ENCODE measurements around the gene LRSAM1.

LRSAM1 gene

DNA sequence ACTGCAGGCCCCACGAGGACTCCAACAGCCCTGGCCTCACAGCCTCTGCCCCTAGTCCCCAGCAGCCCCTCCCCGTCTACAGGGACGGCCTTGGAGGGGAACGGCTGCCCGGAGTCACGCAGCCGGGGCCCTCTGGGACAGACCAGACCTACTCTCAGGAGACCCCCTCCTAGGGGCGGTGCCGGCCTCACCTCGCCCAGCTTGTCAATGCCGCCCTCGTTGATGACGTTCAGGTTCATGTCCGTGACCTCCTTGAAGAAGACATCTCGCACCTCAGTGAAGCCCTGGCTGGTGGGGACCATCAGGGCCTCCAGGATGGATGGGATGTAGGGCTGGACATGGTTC is 58.6 kb downstream of the LRSAM1 start:
- DNase-seq: no peak

GRCh38 chr9:127514468-127514867 is 63.2 kb downstream of the LRSAM1 start:
- no peak for DNase-seq

GRCh38 chr9:127516835-127517607 is 65.7 kb downstream of the LRSAM1 start:
- no peak for DNase-seq

DNA sequence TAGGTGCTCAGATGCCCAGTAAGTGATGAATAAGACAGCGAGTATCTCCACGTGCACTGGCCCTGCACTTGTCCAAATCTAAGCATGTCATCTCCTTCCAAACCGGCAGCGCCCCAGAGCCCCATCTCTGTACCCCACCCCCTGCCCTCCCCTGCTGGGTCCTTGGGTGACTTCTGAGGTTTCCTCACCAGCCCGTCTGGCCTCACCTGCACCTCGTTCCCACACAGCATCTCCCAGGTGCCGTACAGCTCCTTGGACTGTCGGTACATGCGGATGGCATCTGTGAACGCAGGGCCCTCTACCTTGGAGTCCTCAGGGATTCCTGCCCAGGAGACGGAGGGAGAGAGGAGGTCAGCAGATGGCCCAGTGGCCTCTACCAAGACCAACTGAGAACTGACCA is 66.3 kb downstream of the LRSAM1 start:
- DNase-seq: no peak

GRCh38 chr9:127518091-127518856 is 67.0 kb downstream of the LRSAM1 start:
- DNase-seq: no peak

- peak in 5 of 51 donors; percentile 16 to 35 (median 30) for DNase-seq
These were observed 68.2 kb downstream of the LRSAM1 start for GRCh38 chr9:127519301-127520166.

- DNase-seq: no peak
These were observed 69.9 kb downstream of the LRSAM1 start for GRCh38 chr9:127520941-127521918.

DNA sequence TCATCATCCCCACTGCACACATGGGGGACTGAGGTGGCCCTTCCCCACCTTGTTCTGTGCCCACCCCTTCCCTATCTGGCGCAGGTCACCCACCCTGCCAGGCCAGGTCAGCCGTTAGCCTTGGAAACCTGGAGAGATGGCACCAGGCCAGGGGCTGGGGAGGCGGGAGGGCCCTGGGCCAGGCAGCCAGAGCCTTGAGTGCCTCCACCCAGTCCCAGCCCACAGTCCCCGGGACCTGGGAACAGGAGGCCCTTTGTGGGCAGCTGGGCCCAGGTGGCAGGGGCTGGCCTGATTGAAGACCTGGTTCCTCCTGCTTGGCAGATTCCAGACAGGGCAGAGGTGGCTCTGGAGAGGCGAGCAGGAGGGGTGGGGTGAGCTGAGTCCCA is 70.6 kb downstream of the LRSAM1 start:
- DNase-seq: no peak

- no peak for DNase-seq
These were observed 71.4 kb downstream of the LRSAM1 start for GRCh38 chr9:127522727-127523126.

DNA sequence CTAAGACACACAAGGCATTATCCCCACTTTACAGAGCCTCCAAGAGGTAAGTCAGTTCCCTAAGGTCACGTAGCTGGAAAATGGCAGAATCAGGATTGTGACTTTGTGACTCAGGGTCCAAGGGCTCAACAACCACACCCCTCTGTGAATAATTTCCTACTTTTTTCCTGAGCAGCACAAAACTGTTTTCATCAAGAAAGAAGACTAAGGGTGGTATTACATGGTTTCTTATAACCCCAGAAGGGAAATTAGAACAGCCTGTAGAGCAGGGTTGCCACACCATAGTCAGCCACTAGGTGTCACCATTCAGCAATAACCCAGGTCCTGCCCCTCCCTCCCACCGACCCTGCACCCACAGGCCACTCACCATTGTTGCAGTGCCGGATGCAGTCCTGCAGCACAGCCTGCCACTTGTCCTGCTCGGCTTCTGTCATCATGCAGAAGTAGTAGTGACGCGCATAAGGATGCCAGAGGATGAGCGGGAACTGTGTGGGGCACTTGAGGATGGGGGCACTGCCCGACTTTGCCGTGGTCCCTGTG is 72.1 kb downstream of the LRSAM1 start:
- DNase-seq: no peak

- no peak for DNase-seq
These were observed 73.1 kb downstream of the LRSAM1 start for GRCh38 chr9:127524373-127524772.

DNA sequence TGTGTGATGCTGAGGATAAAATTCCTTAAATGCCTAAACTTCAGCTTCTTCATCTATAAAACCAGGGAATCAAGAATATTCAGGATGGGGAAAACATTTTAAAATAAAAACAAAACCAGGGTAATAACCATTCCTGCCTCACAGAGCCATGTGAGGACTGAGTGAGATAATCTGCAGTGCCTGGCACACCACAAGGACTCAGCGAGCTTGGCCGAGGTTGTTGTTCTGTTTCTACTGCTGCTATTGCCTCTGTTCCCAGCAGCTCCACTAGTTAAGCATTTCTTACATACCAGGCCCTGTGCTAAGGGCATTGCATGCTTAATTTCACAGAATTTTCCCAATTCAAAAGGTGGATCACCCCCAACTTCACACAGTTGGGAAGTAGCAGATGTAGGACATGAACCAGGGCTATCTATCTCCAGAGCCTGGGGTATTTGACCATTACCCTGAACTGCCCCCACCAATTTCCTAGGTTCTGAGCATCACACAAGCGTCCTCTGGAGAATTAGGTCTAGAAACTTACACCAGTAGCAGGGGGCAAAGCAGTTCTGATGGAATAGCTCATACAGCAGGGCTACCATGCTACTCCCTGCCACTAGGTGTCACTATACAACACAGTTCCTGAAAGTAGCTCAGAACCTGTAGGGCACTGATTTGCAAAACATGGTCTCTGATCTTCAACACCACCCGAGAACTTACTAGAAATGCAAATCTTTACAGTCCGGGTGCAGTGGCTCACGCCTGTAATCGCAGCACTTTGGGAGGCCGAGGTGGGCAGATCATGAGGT is 74.3 kb downstream of the LRSAM1 start:
- no peak for DNase-seq

DNA sequence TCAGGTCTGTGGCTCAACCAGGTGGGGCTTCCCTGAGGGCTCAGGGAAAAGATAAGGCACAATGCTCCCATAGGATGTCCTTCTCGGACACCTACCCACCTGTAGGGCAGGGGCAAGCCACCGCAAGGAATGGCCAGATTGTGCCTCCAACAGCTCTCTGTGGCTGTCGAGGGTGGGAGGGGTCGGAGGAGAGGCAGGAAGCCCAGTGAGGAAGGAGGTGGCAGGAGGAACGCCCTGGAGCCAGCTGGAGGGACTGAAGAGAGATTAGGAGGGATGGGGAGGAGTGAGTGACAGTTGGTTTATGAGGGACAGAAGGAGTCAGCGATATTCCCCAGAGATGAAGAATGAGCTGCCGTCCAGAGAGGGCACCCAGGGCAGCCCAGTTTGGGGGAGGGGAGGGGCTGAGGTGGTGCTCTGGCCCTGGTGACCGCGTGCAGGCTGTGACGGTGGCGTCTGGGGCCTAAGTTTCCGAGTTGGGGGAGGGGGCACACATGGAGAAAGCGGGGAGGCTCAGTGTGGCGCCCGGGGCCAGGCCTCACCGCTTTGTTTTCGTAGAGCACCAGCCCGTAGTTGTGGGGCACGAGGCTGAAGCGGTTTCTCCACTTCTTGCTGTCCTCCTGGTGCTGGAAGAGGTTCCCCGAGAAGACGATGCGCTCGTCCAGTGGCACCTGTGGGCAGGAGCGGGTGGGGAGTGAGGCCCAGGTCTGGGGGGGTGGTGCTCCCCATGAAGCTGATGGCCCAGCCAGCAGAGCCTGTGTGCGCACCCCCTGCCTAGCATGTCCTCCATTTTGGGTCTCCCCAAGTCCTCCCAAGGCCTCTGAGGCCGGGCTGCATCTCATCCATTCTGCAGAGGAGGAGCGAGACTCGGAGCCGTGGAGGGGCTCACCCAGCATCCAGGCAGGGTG is 75.6 kb downstream of the LRSAM1 start:
- no peak for DNase-seq

GRCh38 chr9:127527560-127528268 is 76.4 kb downstream of the LRSAM1 start:
- no peak for DNase-seq

DNA sequence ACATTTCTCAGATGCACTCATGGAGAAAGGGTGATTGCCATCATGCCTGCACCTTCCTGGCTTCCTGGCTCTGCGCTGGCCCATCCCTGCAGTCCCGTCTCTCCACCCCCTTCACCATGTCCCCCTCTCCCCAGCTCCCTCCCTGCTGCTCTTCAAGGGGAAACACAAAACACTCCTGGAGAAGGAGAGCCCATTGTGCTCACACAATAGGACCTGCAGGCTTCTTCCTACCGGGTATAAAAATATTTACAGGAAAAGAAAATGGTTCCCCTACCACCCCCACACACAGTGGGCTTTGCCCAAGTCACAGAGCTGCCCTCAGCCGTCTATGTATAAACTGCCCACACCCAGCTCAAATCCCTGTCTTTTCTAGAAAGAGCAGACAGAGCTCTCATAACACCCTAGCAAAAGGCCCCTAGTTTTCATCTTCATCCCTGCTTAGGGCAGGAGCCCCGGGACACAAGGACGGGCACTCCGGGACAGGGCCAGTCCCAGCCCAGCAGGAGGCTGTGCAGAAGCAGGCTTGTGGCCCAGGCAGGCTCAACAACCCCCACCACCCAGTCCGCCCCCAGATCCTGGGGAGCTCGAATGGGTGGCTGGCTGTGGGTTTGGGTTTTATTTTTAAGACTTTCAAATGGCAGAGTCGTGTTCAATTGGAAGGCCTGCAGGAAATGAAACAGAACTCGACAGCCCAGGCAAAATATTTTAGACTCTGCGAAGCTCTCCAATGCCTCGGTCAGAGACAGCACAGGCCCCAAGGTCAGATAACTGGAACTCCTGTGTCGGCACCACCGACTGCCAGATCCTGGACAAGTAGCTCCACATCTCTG is 77.3 kb downstream of the LRSAM1 start:
- peak in 1 of 51 donors; percentile 26 for DNase-seq

DNA sequence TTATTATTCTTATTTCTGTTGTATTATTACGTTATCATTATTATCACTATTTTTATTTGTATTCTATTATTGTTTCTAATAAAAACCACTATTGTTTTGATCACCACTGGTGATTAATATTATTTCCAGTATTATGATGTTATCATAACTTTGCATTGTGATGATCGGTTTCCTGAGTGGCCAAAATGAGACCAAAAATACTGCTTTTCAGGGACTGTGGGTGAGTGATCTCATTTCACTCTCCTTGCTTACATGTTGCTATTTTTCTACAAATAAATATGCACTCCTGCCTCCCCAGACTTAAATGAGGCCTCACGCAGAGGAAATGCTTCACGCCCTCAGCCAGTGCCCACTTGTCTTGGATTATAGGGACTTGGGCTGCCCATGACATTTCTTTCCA is 78.4 kb downstream of the LRSAM1 start:
- DNase-seq: no peak
